IPS-18c (cell line): ENCODE data around the gene SENP8.

Source experiments
- H3K4me3 ChIP-seq: 2 replicates; pipeline ENCODE4 v1.7.0; 2013; ENCODE audit warnings: low read depth, mild to moderate bottlenecking, low read length, moderate library complexity; ENCODE audit not compliant: insufficient read depth
- H3K9me3 ChIP-seq: one replicate; pipeline ENCODE4 v1.6.1; 2013; ENCODE audit warnings: mild to moderate bottlenecking, low read length, moderate library complexity; ENCODE audit not compliant: control insufficient read depth, insufficient read depth

SENP8 gene

GRCh38 chr15:72140088-72140487, 21.9 kb downstream of the SENP8 start:
- H3K9me3 ChIP-seq = no peaks in the 10 kb centered on the region
- no peak overlapping the region for H3K4me3 ChIP-seq

DNA sequence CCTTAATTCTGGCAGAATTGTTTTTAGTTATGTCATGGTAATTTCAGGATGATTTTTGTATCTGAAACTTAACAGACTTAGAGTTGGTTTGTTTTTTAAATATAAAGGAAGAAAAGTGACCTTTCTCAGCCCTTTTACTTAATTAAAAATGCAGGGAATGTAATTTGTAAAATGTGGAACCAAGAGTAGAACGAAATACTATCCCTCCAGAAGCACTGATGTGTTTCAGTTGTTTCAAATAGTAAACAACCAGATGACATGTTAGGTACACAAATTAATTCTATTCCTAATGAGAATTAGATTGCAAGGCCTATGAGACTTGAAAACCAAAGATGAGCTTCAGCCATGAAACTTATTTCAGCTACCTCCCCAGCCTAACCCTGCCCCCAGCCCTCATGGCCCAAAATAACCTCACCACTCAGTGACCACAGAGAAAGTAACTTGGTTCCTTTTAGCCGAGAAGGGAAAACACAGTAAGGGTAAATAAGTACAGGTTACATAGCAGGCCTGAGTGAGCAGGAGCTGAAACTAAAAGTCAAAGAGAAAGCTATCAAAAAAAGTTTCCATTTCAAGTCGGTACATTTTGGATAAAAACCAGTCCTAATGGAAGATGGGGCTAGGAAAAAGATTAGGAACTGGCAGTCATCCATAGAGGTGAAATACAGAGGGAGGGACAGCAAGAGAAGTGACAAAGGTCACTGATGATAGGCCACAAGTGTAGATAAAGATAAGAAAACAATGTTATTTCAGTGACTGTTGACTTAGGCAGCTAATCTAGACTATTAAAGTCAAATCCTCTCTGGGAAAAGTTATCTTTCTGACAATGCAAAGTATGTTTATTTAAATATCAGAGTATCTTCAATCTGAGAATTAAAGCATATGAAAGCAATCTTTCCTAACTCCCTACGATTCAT, 23.2 kb downstream of the SENP8 start:
- Histone ChIP-seq H3K9me3 (no peaks in the 10 kb centered on the region), H3K4me3 (no peak overlapping the region)

GRCh38 chr15:72146221-72146620, 28.0 kb downstream of the SENP8 start:
- H3K4me3 ChIP-seq = no peak overlapping the region
- H3K9me3 ChIP-seq = no peaks in the 10 kb centered on the region

DNA sequence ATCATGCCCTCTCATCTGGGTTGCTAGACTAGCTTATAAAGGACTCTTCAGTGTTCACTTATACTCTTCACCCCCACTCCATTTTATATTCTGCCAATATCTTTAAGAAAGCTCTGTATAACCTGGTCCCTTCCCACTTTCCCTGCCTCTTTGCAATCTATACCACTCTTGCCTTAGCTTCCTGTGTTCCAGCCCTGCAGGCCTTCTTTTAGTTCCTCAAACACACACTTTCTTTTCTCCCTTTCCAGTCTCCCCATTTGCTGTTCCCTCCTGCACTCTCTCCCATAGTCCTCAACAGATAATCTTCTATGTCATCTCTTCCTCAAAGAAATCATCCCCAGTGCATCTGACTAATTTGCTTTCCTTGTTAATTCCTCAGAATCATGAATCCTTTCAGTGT, 28.7 kb downstream of the SENP8 start:
- Histone ChIP-seq H3K4me3 (no peak overlapping the region), H3K9me3 (no peaks in the 10 kb centered on the region)

GRCh38 chr15:72147418-72147817, 29.2 kb downstream of the SENP8 start:
- H3K9me3 ChIP-seq = no peaks in the 10 kb centered on the region
- no peak overlapping the region for H3K4me3 ChIP-seq

- Histone ChIP-seq H3K4me3 (no peak overlapping the region), H3K9me3 (no peaks in the 10 kb centered on the region)
Observed at GRCh38 chr15:72153269-72154000, 35.2 kb downstream of the SENP8 start.

- Histone ChIP-seq H3K4me3 (no peak overlapping the region), H3K9me3 (no peaks in the 10 kb centered on the region)
Observed at GRCh38 chr15:72154316-72154715, 36.1 kb downstream of the SENP8 start.

DNA sequence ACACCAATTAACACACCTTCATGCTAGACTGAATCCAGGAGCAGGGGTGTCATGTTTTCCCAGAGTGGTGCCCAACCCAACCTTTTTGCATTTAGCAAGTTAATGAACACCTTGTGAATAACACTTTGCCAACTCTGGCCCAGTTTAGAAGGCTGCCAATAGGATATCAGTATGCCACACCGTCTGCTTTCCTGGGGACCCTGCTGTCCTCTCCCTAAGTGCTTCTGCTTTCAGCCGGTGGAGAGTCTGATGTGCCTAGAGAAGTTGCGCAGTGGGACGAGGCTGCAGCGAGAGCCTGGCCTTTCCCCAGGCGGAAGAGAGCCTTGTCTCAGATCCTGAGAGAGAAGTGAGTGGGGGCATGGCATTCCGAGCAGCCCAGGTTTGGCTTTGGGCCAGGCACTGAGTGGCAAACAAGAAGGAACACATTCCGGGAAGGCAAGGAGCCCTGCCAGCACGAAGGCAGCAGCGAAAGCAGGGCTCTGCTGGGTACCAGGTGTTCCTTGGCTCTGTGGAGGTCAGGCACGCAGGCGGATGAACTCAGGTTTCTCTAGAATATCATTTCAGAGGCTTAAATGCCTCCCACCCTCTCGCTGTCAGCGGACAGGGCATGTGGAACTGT, 36.9 kb downstream of the SENP8 start:
- H3K4me3 ChIP-seq = no peak overlapping the region
- no peaks in the 10 kb centered on the region for H3K9me3 ChIP-seq

- H3K4me3 ChIP-seq = peak overlapping the region; percentile 26; the same call in 1 of the 2 replicates
Observed at GRCh38 chr15:72155635-72156616, 37.7 kb downstream of the SENP8 start.

GRCh38 chr15:72156928-72157327, 38.7 kb downstream of the SENP8 start:
- no peak overlapping the region for H3K4me3 ChIP-seq

More at GRCh38 chr15:72155635-72156616, 37.7 kb downstream of the SENP8 start:
- H3K9me3 ChIP-seq = no peaks in the 10 kb centered on the region

GRCh38 chr15:72160696-72161245, 42.6 kb downstream of the SENP8 start:
- Histone ChIP-seq H3K4me3 (no peak overlapping the region), H3K9me3 (no peaks in the 10 kb centered on the region)

More at GRCh38 chr15:72156928-72157327, 38.7 kb downstream of the SENP8 start:
- H3K9me3 ChIP-seq = no peaks in the 10 kb centered on the region

GRCh38 chr15:72161361-72162132, 43.3 kb downstream of the SENP8 start:
- H3K4me3 ChIP-seq = no peak overlapping the region

GRCh38 chr15:72162569-72162968, 44.4 kb downstream of the SENP8 start:
- no peaks in the 10 kb centered on the region for H3K9me3 ChIP-seq

More at GRCh38 chr15:72161361-72162132, 43.3 kb downstream of the SENP8 start:
- H3K9me3 ChIP-seq = no peaks in the 10 kb centered on the region

DNA sequence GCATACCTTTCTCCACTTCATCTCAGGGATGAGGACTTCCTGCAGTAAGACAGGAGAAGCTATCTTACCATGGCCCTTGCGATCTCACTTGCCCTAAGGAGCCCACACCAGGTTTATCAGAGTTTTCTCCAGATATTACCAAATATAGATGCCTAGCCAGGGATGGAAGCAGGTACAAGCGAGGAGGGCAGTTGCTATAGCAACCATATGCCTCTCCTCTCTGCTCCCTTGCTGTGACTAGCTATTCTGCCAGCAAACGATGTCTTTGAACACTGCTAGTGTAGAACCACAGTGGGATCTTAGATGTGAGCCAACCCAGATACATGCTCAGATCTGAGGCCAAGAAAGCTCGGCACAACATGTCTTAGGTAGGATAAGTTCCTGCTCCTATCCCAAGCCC, 45.5 kb downstream of the SENP8 start:
- Histone ChIP-seq H3K9me3 (no peaks in the 10 kb centered on the region), H3K4me3 (no peak overlapping the region)

More at GRCh38 chr15:72162569-72162968, 44.4 kb downstream of the SENP8 start:
- no peak overlapping the region for H3K4me3 ChIP-seq

DNA sequence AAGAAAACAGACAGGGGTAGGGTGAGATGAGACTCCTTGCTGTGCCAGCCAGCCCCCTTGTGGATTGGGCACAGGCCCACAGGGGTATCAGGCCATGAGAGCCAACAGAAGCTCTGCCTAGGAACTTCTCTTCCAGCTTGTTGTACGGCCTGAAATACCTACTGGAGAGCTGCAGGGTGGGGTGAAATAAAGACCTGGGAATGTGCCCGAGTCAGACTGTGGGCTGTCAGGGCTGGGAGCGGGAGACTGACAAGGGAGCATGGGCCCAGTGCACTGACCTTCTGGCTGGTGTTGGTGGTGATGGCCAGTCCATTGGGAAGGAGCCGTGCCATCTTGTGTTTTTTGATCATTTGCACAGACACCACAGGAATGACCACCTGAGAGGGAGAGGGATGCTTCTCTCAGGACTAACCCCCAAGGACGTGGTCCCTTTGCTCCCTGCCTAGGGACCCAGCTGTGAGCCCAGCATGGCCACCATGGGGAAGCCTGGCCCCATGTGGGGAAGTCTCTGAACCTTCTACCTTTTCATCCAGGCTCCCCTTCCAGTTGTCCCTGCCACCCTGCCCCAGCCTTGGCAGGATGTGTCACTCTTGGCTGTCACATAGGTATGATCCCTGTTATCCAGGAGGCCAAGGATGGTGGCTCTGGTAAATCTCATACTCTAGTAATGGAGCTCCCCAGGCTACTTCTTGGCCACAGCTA, 48.7 kb downstream of the SENP8 start:
- no peak overlapping the region for H3K4me3 ChIP-seq

More for the DNA sequence above, 48.7 kb downstream of the SENP8 start:
- no peaks in the 10 kb centered on the region for H3K9me3 ChIP-seq
